CD8-positive, alpha-beta memory T cell (primary cell): ENCODE measurements around the gene COQ8A. TPM values are rescaled to one million over a fixed set of nuclear protein-coding genes. Genes with fewer than 3 reads are reported as not detected.

ENCODE experiments used
- CTCF ChIA-PET: fragments of 350-600 bp; sonication (Branson Sonifier 250); formaldehyde crosslinking; loops from one replicate; lab custom pipeline; 2021; ENCODE audit warnings: antibody characterized with exemption; lab: Charles Lee
- POLR2A ChIA-PET: fragments of 350-600 bp; sonication (Branson Sonifier 250); formaldehyde crosslinking; loops from one replicate; lab custom pipeline; 2021; ENCODE audit warnings: antibody characterized with exemption; lab: Charles Lee
- DNase-seq, 5 donors: peaks; one replicate each; pipeline versions ENCODE4 v3.0.0 to v3.0.0-alpha.2; 2020 to 2022; ENCODE audit warnings: mixed read lengths in 1 of 5
- H3K27ac ChIP-seq: one replicate; pipeline ENCODE4 v1.7.0; 2013; ENCODE audit warnings: low read depth, mild to moderate bottlenecking, low read length, moderate library complexity
- H3K27me3 ChIP-seq: 2 replicates; pipeline ENCODE4 v1.7.0; 2013; ENCODE audit warnings: low read length, mild to moderate bottlenecking; ENCODE audit not compliant: insufficient read depth, poor library complexity, severe bottlenecking
- H3K36me3 ChIP-seq: 2 replicates; pipeline ENCODE4 v1.7.0; 2013; ENCODE audit warnings: mild to moderate bottlenecking, low read length, moderate library complexity; ENCODE audit not compliant: insufficient read depth
- H3K4me1 ChIP-seq: 2 replicates; pipeline ENCODE4 v1.7.0; 2013; ENCODE audit warnings: mild to moderate bottlenecking, low read length, moderate library complexity; ENCODE audit not compliant: insufficient read depth
- H3K4me3 ChIP-seq: 2 replicates; pipeline ENCODE4 v1.7.0; 2013; ENCODE audit warnings: mild to moderate bottlenecking, low read length
- H3K9me3 ChIP-seq: 2 replicates; pipeline ENCODE4 v1.7.0; 2013; ENCODE audit warnings: mild to moderate bottlenecking, low read length
- H3K27ac Mint-ChIP-seq, 8 donors: one replicate each; pipeline ENCODE4 v1.8.0; 2020 to 2021; ENCODE audit warnings: mixed read lengths in 8 of 8, mild to moderate bottlenecking in 6 of 8, inconsistent platforms in 3 of 8, moderate library complexity in 3 of 8
- H3K27me3 Mint-ChIP-seq, 2 donors: one replicate each; pipeline ENCODE4 v1.8.0; 2020 to 2021; ENCODE audit warnings: mixed read lengths in 2 of 2, mild to moderate bottlenecking in 1 of 2, moderate library complexity in 1 of 2
- H3K36me3 Mint-ChIP-seq, 3 donors: one replicate each; pipeline ENCODE4 v1.8.0; 2020 to 2021; ENCODE audit warnings: mixed read lengths in 3 of 3, inconsistent platforms in 1 of 3, mild to moderate bottlenecking in 1 of 3
- H3K4me1 Mint-ChIP-seq, 3 donors: one replicate each; pipeline ENCODE4 v1.8.0; 2020 to 2021; ENCODE audit warnings: mixed read lengths in 3 of 3, inconsistent platforms in 1 of 3, mild to moderate bottlenecking in 1 of 3
- H3K4me3 Mint-ChIP-seq, 7 donors: one replicate each; pipeline ENCODE4 v1.8.0; 2020 to 2021; ENCODE audit warnings: mixed read lengths in 7 of 7, mild to moderate bottlenecking in 6 of 7, moderate library complexity in 4 of 7, inconsistent platforms in 2 of 7
- H3K9me3 Mint-ChIP-seq, 5 donors: one replicate each; pipeline ENCODE4 v1.8.0; 2020 to 2022; ENCODE audit warnings: mixed read lengths in 5 of 5, mild to moderate bottlenecking in 3 of 5, moderate library complexity in 2 of 5, inconsistent platforms in 1 of 5
- polyA plus RNA-seq: library from polyadenylated mRNA; unstranded; fragments of 300-500 nt; fragmentation: Illumina TruSeq; gene quantifications from one replicate; pipeline ENCODE4 v1.2.3, GENCODE V29; 2021
- total RNA-seq, 2 experiments: library from RNA; stranded (reverse); gene quantifications; one replicate each; pipeline ENCODE4 v1.2.3, GENCODE V29; 2021

COQ8A gene
- total and polyA plus RNA-seq, 3 experiments from 2014 or later: 30.7 to 43.6 (median 35.2) TPM

- peaks cover 23 to 26% (median 26%) of the 10 kb centered on the region in 3 donors for H3K4me1 Mint-ChIP-seq
These were observed 22.6 kb downstream of the COQ8A start for GRCh38 chr1:226962421-226963391.

GRCh38 chr1:226964068-226964425 lies 24.0 kb downstream of the COQ8A start:
- Mint-ChIP-seq H3K27ac (no peak overlapping the region), H3K9me3 (no peaks in the 10 kb centered on the region), H3K4me1 (peaks cover 11 to 15% (median 12%) of the 10 kb centered on the region in 3 donors), H3K36me3 (peaks cover 2 to 54% (median 19%) of the 10 kb centered on the region in 3 donors), H3K4me3 (no peak overlapping the region), H3K27me3 (no peaks in the 10 kb centered on the region)
- CTCF ChIA-PET: no interaction called here
- no peak overlapping the region for H3K27ac ChIP-seq
- H3K9me3 ChIP-seq: no peaks in the 10 kb centered on the region
- no peak for DNase-seq
- no peak overlapping the region for H3K4me3 ChIP-seq
- no peaks in the 10 kb centered on the region for H3K4me1 ChIP-seq
- H3K36me3 ChIP-seq: no peaks in the 10 kb centered on the region
- POLR2A ChIA-PET: no interaction called here
- H3K27me3 ChIP-seq: no peaks in the 10 kb centered on the region

More at GRCh38 chr1:226962421-226963391, 22.6 kb downstream of the COQ8A start:
- no peaks in the 10 kb centered on the region for H3K27me3 Mint-ChIP-seq
- Histone ChIP-seq H3K4me1 (no peaks in the 10 kb centered on the region), H3K9me3 (no peaks in the 10 kb centered on the region), H3K4me3 (no peak overlapping the region), H3K27me3 (no peaks in the 10 kb centered on the region), H3K27ac (no peak overlapping the region), H3K36me3 (no peaks in the 10 kb centered on the region)
- H3K36me3 Mint-ChIP-seq: peaks cover under 1 to 47% (median 15%) of the 10 kb centered on the region in 3 donors
- POLR2A ChIA-PET: no interaction called here
- no peak overlapping the region for H3K4me3 Mint-ChIP-seq
- H3K27ac Mint-ChIP-seq: peak overlapping the region in 2 of 8 donors; percentile 17 to 70
- no peaks in the 10 kb centered on the region for H3K9me3 Mint-ChIP-seq
- CTCF ChIA-PET: no interaction called here
- no peak for DNase-seq

GRCh38 chr1:226964611-226965486 lies 24.8 kb downstream of the COQ8A start:
- Histone ChIP-seq H3K36me3 (no peaks in the 10 kb centered on the region), H3K4me1 (no peaks in the 10 kb centered on the region), H3K27ac (no peak overlapping the region), H3K9me3 (no peaks in the 10 kb centered on the region), H3K4me3 (no peak overlapping the region), H3K27me3 (no peaks in the 10 kb centered on the region)
- H3K4me3 Mint-ChIP-seq: no peak overlapping the region
- peak overlapping the region in 1 of 8 donors; percentile 50 for H3K27ac Mint-ChIP-seq
- no peak for DNase-seq
- H3K4me1 Mint-ChIP-seq: peaks cover 4 to 11% (median 9%) of the 10 kb centered on the region in 3 donors
- CTCF ChIA-PET: no interaction called here
- no peaks in the 10 kb centered on the region for H3K9me3 Mint-ChIP-seq
- POLR2A ChIA-PET: no interaction called here
- H3K27me3 Mint-ChIP-seq: no peaks in the 10 kb centered on the region
- peaks cover 6 to 60% (median 22%) of the 10 kb centered on the region in 3 donors for H3K36me3 Mint-ChIP-seq

- ChIA-PET POLR2A (no interaction called here), CTCF (no interaction called here)
- H3K4me1 ChIP-seq: no peaks in the 10 kb centered on the region
- Mint-ChIP-seq H3K36me3 (peaks cover 6 to 69% (median 24%) of the 10 kb centered on the region in 3 donors), H3K4me1 (peaks cover 4 to 9% (median 9%) of the 10 kb centered on the region in 3 donors), H3K27ac (peak overlapping the region in 1 of 8 donors; percentile 44), H3K4me3 (no peak overlapping the region), H3K27me3 (no peaks in the 10 kb centered on the region), H3K9me3 (no peaks in the 10 kb centered on the region)
- no peak overlapping the region for H3K4me3 ChIP-seq
- no peak for DNase-seq
- no peaks in the 10 kb centered on the region for H3K27me3 ChIP-seq
- H3K36me3 ChIP-seq: no peaks in the 10 kb centered on the region
- H3K27ac ChIP-seq: no peak overlapping the region
- no peaks in the 10 kb centered on the region for H3K9me3 ChIP-seq
These were observed 25.7 kb downstream of the COQ8A start for GRCh38 chr1:226965581-226966440.

- H3K9me3 Mint-ChIP-seq: peaks cover 1 to 2% (median 2%) of the 10 kb centered on the region in 5 donors
- no peaks in the 10 kb centered on the region for H3K27me3 Mint-ChIP-seq
- peaks cover 1 to 12% (median 10%) of the 10 kb centered on the region in 3 donors for H3K4me1 Mint-ChIP-seq
- no peak for DNase-seq
- Histone ChIP-seq H3K27ac (no peak overlapping the region), H3K4me1 (no peaks in the 10 kb centered on the region), H3K36me3 (peaks cover 1% of the 10 kb centered on the region), H3K27me3 (no peaks in the 10 kb centered on the region), H3K4me3 (no peak overlapping the region), H3K9me3 (no peaks in the 10 kb centered on the region)
- CTCF ChIA-PET: no interaction called here
- no peak overlapping the region for H3K27ac Mint-ChIP-seq
- no peak overlapping the region for H3K4me3 Mint-ChIP-seq
- POLR2A ChIA-PET: no interaction called here
- H3K36me3 Mint-ChIP-seq: peaks cover 9 to 68% (median 26%) of the 10 kb centered on the region in 3 donors
These were observed 26.6 kb downstream of the COQ8A start for GRCh38 chr1:226966683-226967082.

GRCh38 chr1:226967665-226968064 lies 27.6 kb downstream of the COQ8A start:
- H3K4me1 Mint-ChIP-seq: peaks cover 0 to 21% (median 12%) of the 10 kb centered on the region in 3 donors
- ChIA-PET CTCF (interaction anchor here (0.7 kb wide), 1 partner anchor 18 kb away, joined by 3 read pairs; no protein-coding TSS in a partner anchor), POLR2A (no interaction called here)
- no peak overlapping the region for H3K27ac Mint-ChIP-seq
- H3K27me3 Mint-ChIP-seq: no peaks in the 10 kb centered on the region
- H3K36me3 Mint-ChIP-seq: peaks cover 14 to 73% (median 31%) of the 10 kb centered on the region in 3 donors
- H3K9me3 Mint-ChIP-seq: peaks cover 3 to 5% (median 4%) of the 10 kb centered on the region in 5 donors
- H3K9me3 ChIP-seq: no peaks in the 10 kb centered on the region
- no peak for DNase-seq
- no peak overlapping the region for H3K27ac ChIP-seq
- no peaks in the 10 kb centered on the region for H3K4me1 ChIP-seq
- no peaks in the 10 kb centered on the region for H3K27me3 ChIP-seq
- no peak overlapping the region for H3K4me3 Mint-ChIP-seq
- H3K36me3 ChIP-seq: peaks cover 3% of the 10 kb centered on the region
- no peak overlapping the region for H3K4me3 ChIP-seq

- Mint-ChIP-seq H3K27ac (peak overlapping the region in 1 of 8 donors; percentile 87), H3K4me1 (peaks cover 0 to 17% (median 10%) of the 10 kb centered on the region in 3 donors), H3K36me3 (peaks cover 14 to 63% (median 21%) of the 10 kb centered on the region in 3 donors), H3K4me3 (no peak overlapping the region), H3K27me3 (no peaks in the 10 kb centered on the region), H3K9me3 (peaks cover 3 to 5% (median 4%) of the 10 kb centered on the region in 5 donors)
- Histone ChIP-seq H3K9me3 (no peaks in the 10 kb centered on the region), H3K36me3 (peaks cover 3% of the 10 kb centered on the region), H3K27me3 (no peaks in the 10 kb centered on the region), H3K4me1 (no peaks in the 10 kb centered on the region), H3K27ac (no peak overlapping the region), H3K4me3 (no peak overlapping the region)
- ChIA-PET CTCF (no interaction called here), POLR2A (no interaction called here)
- DNase-seq: no peak
These were observed 31.7 kb downstream of the COQ8A start for GRCh38 chr1:226971765-226972164.
